Cardiac fibroblast (primary cell): Measurements from ENCODE around the gene EVA1C.
A peak's percentile ranks its signal among the peaks of the same experiment; 100 is the strongest.
"Not testable (repeated sequence)": the region's sequence is repeated elsewhere in the genome, so short reads cannot be mapped to it uniquely, and the experiment has no call there.

Source experiments
- DNase-seq, 2 donors: peaks; one replicate each; pipeline versions ENCODE4 v3.0.0 to v3.0.0-alpha.2; 2010; ENCODE audit warnings: low read depth in 2 of 2
- H3K4me3 ChIP-seq, 2 donors: replicated peaks in 1 of 2; 1 replicate in 1 of 2; 2 replicates in 1 of 2; pipeline ENCODE4 v1.5.1; 2011; ENCODE audit warnings: low read depth in 2 of 2, low read length in 2 of 2, mild to moderate bottlenecking in 2 of 2, moderate library complexity in 1 of 2
- CTCF ChIP-seq: IDR thresholded peaks from one replicate; pipeline ENCODE4 v1.5.1; 2011; ENCODE audit warnings: low read depth, mild to moderate bottlenecking, low read length, inconsistent platforms

Gene EVA1C

GRCh38 chr21:32508558-32508957, 96.1 kb downstream of the EVA1C start:
- no peak overlapping the region for H3K4me3 ChIP-seq
- DNase-seq: no peak
- no peak for TF ChIP-seq CTCF

- not testable (repeated sequence) for DNase-seq, H3K4me3 ChIP-seq
These were observed 96.5 kb downstream of the EVA1C start for GRCh38 chr21:32508975-32509374.

GRCh38 chr21:32514275-32515055, 102.0 kb downstream of the EVA1C start:
- no peak for TF ChIP-seq CTCF
- DNase-seq: no peak
- H3K4me3 ChIP-seq: no peak overlapping the region

GRCh38 chr21:32515874-32516273, 103.4 kb downstream of the EVA1C start:
- no peak for TF ChIP-seq CTCF
- peak; percentile 73 to 79 for DNase-seq

GRCh38 chr21:32516756-32517649, 104.5 kb downstream of the EVA1C start:
- no peak for TF ChIP-seq CTCF
- H3K4me3 ChIP-seq: no peak overlapping the region
- DNase-seq: peak; percentile 83 to 98

More at GRCh38 chr21:32515874-32516273, 103.4 kb downstream of the EVA1C start:
- no peak overlapping the region for H3K4me3 ChIP-seq

GRCh38 chr21:32519945-32520874, 107.7 kb downstream of the EVA1C start:
- DNase-seq: no peak
- TF ChIP-seq CTCF: no peak
- H3K4me3 ChIP-seq: no peak overlapping the region
